ENCODE measurements around the gene MCRS1.

DNA sequence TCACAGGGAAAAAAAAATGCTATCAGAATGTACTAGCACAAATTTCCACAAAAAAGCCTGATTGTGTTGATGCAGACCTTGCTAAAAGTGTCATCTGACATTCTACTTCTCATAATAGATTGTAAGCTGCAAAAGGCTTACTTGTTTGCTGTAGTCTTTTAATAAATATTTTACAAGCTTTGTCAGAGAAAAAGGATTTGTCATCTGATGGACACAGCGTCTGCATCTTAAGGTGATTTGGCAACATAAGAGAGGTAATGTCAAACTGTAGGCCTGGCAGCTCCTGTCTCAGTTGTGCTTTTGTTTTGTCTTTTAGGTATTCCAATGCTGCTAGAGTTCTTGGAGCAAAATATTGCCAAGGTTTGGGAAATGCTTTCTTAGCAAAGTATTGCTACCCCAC, 55.4 kb downstream of the MCRS1 start:
- TF ChIP-seq CTCF (IDR thresholded peaks at IDR 0.05; ENCODE audit: poor library complexity, severe bottlenecking) = no peak
- TF ChIP-seq POLR2AphosphoS5 (IDR thresholded peaks at IDR 0.05) = no peak
- TF ChIP-seq TAF1 (IDR thresholded peaks at IDR 0.05; ENCODE audit: low read depth) = no peak
- TF ChIP-seq EZH2 (IDR thresholded peaks at IDR 0.05; ENCODE audit: borderline replicate concordance, insufficient read depth, low read length, poor library complexity, severe bottlenecking) = no peak
- no peak for TF ChIP-seq MXI1 (conservative IDR thresholded peaks at IDR 0.05; ENCODE audit: poor library complexity, severe bottlenecking)
- no peak for TF ChIP-seq RAD21 (conservative IDR thresholded peaks at IDR 0.05)

Measured in neural cell (in vitro differentiated cells).